Progenitor cell of endocrine pancreas (in vitro differentiated cells): ENCODE results near the gene MAP3K20. TPM values are rescaled to one million over a fixed set of nuclear protein-coding genes. Genes with fewer than 3 reads are reported as not detected.

ENCODE experiments used
- DNase-seq: peaks from one replicate; pipeline ENCODE4 v3.0.0; 2021; ENCODE audit warnings: low spot score; ENCODE audit not compliant: unreplicated experiment
- H3K27ac Mint-ChIP-seq: 2 replicates; pipeline ENCODE4 v1.8.0; 2021; ENCODE audit warnings: mild to moderate bottlenecking, moderate library complexity, mixed read lengths
- H3K27me3 Mint-ChIP-seq: 2 replicates; pipeline ENCODE4 v1.8.0; 2021; ENCODE audit warnings: mixed read lengths
- H3K36me3 Mint-ChIP-seq: 2 replicates; pipeline ENCODE4 v1.8.0; 2022; ENCODE audit warnings: mixed read lengths; ENCODE audit not compliant: insufficient read depth
- H3K4me1 Mint-ChIP-seq: 2 replicates; pipeline ENCODE4 v1.8.0; 2021; ENCODE audit warnings: low read depth, mixed read lengths
- H3K4me3 Mint-ChIP-seq: 2 replicates; pipeline ENCODE4 v1.8.0; 2021; ENCODE audit warnings: low read depth, mild to moderate bottlenecking, moderate library complexity, mixed read lengths
- H3K9me3 Mint-ChIP-seq: 2 replicates; pipeline ENCODE4 v1.8.0; 2021; ENCODE audit warnings: low read depth, mixed read lengths
- CTCF ChIP-seq: fragments of 200-600 bp; sonication (generic); IDR thresholded peaks from one replicate; pipeline ENCODE4 v1.5.0; 2021; ENCODE audit warnings: antibody characterized with exemption, mild to moderate bottlenecking; ENCODE audit not compliant: unreplicated experiment
- total RNA-seq: library from RNA; stranded (reverse); gene quantifications from 2 replicates; pipeline ENCODE4 v1.2.1, GENCODE V29; 2021

The MAP3K20 gene
- total RNA-seq, 1 donor from 2014 or later: 19.0 TPM

GRCh38 chr2:173132531-173132930 is 56.9 kb downstream of the MAP3K20 start:
- no peak for TF ChIP-seq CTCF
- Mint-ChIP-seq H3K27ac (no peak overlapping the region), H3K27me3 (no peaks in the 10 kb centered on the region), H3K4me3 (no peak overlapping the region), H3K4me1 (no peaks in the 10 kb centered on the region), H3K36me3 (peaks cover 4% of the 10 kb centered on the region), H3K9me3 (no peaks in the 10 kb centered on the region)
- no peak for DNase-seq

GRCh38 chr2:173134703-173135102 is 59.1 kb downstream of the MAP3K20 start:
- DNase-seq: no peak
- Mint-ChIP-seq H3K4me3 (no peak overlapping the region), H3K9me3 (no peaks in the 10 kb centered on the region), H3K4me1 (no peaks in the 10 kb centered on the region), H3K27ac (no peak overlapping the region), H3K36me3 (no peaks in the 10 kb centered on the region), H3K27me3 (no peaks in the 10 kb centered on the region)
- TF ChIP-seq CTCF: no peak

GRCh38 chr2:173136067-173136466 is 60.4 kb downstream of the MAP3K20 start:
- peaks cover under 1% of the 10 kb centered on the region for H3K9me3 Mint-ChIP-seq
- no peak for DNase-seq
- H3K4me1 Mint-ChIP-seq: no peaks in the 10 kb centered on the region
- H3K27me3 Mint-ChIP-seq: no peaks in the 10 kb centered on the region
- H3K27ac Mint-ChIP-seq: no peak overlapping the region
- no peak for TF ChIP-seq CTCF
- no peak overlapping the region for H3K4me3 Mint-ChIP-seq
- H3K36me3 Mint-ChIP-seq: peaks cover 1% of the 10 kb centered on the region

DNA sequence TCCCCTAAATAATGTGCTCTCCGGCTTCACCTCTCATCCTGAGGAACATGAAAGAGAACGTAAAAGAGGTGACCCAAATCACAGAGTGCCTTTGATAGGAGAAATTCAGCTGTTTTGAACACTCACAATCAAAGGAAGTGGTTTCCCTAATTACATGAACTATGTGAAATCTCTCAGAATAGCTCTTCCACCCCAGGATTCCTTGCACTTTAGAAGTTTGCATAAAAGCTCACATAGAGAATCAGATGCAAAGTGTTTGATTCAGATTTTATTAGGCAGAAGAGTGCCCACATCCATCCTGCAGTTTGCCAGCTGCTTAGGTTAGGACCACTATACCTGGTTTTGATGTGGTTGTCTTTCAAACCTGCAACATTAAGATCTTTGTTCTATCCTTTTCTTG is 61.0 kb downstream of the MAP3K20 start:
- DNase-seq: no peak
- TF ChIP-seq CTCF: no peak
- no peak overlapping the region for H3K4me3 Mint-ChIP-seq
- peaks cover 6% of the 10 kb centered on the region for H3K9me3 Mint-ChIP-seq
- H3K27me3 Mint-ChIP-seq: no peaks in the 10 kb centered on the region
- H3K4me1 Mint-ChIP-seq: no peaks in the 10 kb centered on the region
- peaks cover 7% of the 10 kb centered on the region for H3K36me3 Mint-ChIP-seq
- H3K27ac Mint-ChIP-seq: no peak overlapping the region

- no peak for DNase-seq
- Mint-ChIP-seq H3K4me3 (no peak overlapping the region), H3K9me3 (peaks cover 11% of the 10 kb centered on the region), H3K4me1 (no peaks in the 10 kb centered on the region), H3K36me3 (peaks cover 11% of the 10 kb centered on the region), H3K27me3 (no peaks in the 10 kb centered on the region), H3K27ac (no peak overlapping the region)
- no peak for TF ChIP-seq CTCF
These were observed 62.0 kb downstream of the MAP3K20 start for GRCh38 chr2:173137610-173138009.
